Astrocyte (in vitro differentiated cells and primary cell): ENCODE measurements around the gene MTF1.

Experiments used
- EZH2 ChIP-seq: IDR thresholded peaks from 2 replicates; pipeline ENCODE4 v1.6.1; 2012; ENCODE audit warnings: mild to moderate bottlenecking, low read length, inconsistent platforms; ENCODE audit not compliant: insufficient read depth
- TF ChIP-seq, protein P1 (sequence below): IDR thresholded peaks from 2 replicates; pipeline ENCODE4 v1.5.1; 2011; ENCODE audit warnings: low read depth, mild to moderate bottlenecking, inconsistent platforms, low read length, moderate library complexity; ENCODE audit not compliant: insufficient read depth

- TF ChIP-seq, protein P1, sequence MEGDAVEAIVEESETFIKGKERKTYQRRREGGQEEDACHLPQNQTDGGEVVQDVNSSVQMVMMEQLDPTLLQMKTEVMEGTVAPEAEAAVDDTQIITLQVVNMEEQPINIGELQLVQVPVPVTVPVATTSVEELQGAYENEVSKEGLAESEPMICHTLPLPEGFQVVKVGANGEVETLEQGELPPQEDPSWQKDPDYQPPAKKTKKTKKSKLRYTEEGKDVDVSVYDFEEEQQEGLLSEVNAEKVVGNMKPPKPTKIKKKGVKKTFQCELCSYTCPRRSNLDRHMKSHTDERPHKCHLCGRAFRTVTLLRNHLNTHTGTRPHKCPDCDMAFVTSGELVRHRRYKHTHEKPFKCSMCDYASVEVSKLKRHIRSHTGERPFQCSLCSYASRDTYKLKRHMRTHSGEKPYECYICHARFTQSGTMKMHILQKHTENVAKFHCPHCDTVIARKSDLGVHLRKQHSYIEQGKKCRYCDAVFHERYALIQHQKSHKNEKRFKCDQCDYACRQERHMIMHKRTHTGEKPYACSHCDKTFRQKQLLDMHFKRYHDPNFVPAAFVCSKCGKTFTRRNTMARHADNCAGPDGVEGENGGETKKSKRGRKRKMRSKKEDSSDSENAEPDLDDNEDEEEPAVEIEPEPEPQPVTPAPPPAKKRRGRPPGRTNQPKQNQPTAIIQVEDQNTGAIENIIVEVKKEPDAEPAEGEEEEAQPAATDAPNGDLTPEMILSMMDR = no peak
- no peak for TF ChIP-seq EZH2
These were observed 80.7 kb downstream of the MTF1 start for GRCh38 chr1:37778654-37779053.
